ENCODE data around the gene LHFPL3. TPM values are rescaled to one million over a fixed set of nuclear protein-coding genes. Genes with fewer than 3 reads are reported as not detected.
A peak's percentile ranks its signal among the peaks of the same experiment; 100 is the strongest.

Gene LHFPL3
- total and polyA plus RNA-seq, 2 of the 13 experiments (the other 11 are each of a cell fraction or from before 2014, with no cell fraction given): not detected

DNA sequence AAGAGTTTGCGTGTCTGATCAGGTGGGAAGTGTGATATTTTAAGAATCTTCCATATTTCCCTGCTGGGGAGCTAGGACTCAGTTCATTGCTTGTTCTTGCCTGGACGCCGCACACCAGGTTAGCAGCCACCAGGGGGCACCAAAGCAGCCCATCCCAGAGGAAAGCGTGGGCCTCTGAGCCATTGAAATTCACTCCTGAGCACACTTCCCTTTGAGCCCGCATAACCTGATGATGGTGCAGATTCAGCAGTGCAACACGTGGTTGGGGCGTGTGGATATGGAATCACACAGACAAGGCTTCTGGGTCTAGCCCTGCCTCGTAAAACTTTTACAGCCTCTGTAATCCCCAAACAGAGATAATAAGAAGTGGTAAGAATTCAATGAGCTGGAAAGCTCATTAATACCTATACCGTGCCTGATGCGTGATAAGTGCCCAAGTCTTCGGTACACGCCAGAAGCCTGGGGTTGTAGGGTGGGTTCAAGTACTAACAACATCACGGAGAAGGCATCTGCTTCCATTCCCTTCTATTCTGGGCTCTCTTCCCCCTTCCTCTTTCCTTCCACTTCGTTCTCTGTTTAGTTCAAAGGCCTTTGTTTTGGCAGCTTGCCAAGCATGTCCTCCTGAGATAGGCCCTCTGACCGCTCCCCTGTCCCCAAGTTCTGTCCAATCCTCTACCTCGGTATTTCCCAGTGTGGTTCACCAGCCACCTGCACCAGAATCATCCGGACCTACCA, 555.5 kb downstream of the LHFPL3 start (continued):
- TF ChIP-seq, protein P1, sequence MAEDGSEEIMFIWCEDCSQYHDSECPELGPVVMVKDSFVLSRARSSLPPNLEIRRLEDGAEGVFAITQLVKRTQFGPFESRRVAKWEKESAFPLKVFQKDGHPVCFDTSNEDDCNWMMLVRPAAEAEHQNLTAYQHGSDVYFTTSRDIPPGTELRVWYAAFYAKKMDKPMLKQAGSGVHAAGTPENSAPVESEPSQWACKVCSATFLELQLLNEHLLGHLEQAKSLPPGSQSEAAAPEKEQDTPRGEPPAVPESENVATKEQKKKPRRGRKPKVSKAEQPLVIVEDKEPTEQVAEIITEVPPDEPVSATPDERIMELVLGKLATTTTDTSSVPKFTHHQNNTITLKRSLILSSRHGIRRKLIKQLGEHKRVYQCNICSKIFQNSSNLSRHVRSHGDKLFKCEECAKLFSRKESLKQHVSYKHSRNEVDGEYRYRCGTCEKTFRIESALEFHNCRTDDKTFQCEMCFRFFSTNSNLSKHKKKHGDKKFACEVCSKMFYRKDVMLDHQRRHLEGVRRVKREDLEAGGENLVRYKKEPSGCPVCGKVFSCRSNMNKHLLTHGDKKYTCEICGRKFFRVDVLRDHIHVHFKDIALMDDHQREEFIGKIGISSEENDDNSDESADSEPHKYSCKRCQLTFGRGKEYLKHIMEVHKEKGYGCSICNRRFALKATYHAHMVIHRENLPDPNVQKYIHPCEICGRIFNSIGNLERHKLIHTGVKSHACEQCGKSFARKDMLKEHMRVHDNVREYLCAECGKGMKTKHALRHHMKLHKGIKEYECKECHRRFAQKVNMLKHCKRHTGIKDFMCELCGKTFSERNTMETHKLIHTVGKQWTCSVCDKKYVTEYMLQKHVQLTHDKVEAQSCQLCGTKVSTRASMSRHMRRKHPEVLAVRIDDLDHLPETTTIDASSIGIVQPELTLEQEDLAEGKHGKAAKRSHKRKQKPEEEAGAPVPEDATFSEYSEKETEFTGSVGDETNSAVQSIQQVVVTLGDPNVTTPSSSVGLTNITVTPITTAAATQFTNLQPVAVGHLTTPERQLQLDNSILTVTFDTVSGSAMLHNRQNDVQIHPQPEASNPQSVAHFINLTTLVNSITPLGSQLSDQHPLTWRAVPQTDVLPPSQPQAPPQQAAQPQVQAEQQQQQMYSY (CRISPR knock-in tag; IDR thresholded peaks at IDR 0.05): no peak
- TF ChIP-seq ETV5 (CRISPR knock-in tag; IDR thresholded peaks at IDR 0.05; ENCODE audit: borderline replicate concordance) (0 out of 2 replicates have a peak, but pooled peaks have one; percentile 17), ZNF143 (CRISPR knock-in tag; IDR thresholded peaks at IDR 0.05) (no peak), ZNF569 (CRISPR knock-in tag; IDR thresholded peaks at IDR 0.05; ENCODE audit: borderline replicate concordance) (no peak), ZBTB42 (CRISPR knock-in tag; IDR thresholded peaks at IDR 0.05) (no peak), CCAR2 (optimal IDR thresholded peaks at IDR 0.05; ENCODE audit: low read depth, low read length) (no peak), ZNF615 (CRISPR knock-in tag; IDR thresholded peaks at IDR 0.05; ENCODE audit: borderline replicate concordance) (no peak), ASH2L (IDR thresholded peaks at IDR 0.05; ENCODE audit: insufficient read length, low read depth, low read length) (peak; percentile 59)
- TF ChIP-seq, protein P2, sequence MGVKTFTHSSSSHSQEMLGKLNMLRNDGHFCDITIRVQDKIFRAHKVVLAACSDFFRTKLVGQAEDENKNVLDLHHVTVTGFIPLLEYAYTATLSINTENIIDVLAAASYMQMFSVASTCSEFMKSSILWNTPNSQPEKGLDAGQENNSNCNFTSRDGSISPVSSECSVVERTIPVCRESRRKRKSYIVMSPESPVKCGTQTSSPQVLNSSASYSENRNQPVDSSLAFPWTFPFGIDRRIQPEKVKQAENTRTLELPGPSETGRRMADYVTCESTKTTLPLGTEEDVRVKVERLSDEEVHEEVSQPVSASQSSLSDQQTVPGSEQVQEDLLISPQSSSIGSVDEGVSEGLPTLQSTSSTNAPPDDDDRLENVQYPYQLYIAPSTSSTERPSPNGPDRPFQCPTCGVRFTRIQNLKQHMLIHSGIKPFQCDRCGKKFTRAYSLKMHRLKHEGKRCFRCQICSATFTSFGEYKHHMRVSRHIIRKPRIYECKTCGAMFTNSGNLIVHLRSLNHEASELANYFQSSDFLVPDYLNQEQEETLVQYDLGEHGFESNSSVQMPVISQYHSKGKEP (CRISPR knock-in tag; IDR thresholded peaks at IDR 0.05): no peak
- TF ChIP-seq, protein P3, sequence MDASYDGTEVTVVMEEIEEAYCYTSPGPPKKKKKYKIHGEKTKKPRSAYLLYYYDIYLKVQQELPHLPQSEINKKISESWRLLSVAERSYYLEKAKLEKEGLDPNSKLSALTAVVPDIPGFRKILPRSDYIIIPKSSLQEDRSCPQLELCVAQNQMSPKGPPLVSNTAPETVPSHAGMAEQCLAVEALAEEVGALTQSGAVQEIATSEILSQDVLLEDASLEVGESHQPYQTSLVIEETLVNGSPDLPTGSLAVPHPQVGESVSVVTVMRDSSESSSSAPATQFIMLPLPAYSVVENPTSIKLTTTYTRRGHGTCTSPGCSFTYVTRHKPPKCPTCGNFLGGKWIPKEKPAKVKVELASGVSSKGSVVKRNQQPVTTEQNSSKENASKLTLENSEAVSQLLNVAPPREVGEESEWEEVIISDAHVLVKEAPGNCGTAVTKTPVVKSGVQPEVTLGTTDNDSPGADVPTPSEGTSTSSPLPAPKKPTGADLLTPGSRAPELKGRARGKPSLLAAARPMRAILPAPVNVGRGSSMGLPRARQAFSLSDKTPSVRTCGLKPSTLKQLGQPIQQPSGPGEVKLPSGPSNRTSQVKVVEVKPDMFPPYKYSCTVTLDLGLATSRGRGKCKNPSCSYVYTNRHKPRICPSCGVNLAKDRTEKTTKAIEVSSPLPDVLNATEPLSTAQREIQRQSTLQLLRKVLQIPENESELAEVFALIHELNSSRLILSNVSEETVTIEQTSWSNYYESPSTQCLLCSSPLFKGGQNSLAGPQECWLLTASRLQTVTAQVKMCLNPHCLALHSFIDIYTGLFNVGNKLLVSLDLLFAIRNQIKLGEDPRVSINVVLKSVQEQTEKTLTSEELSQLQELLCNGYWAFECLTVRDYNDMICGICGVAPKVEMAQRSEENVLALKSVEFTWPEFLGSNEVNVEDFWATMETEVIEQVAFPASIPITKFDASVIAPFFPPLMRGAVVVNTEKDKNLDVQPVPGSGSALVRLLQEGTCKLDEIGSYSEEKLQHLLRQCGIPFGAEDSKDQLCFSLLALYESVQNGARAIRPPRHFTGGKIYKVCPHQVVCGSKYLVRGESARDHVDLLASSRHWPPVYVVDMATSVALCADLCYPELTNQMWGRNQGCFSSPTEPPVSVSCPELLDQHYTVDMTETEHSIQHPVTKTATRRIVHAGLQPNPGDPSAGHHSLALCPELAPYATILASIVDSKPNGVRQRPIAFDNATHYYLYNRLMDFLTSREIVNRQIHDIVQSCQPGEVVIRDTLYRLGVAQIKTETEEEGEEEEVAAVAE (CRISPR knock-in tag; IDR thresholded peaks at IDR 0.05; ENCODE audit: borderline replicate concordance): 0 out of 2 replicates have a peak, but pooled peaks have one; percentile 4
- TF ChIP-seq, protein P4, sequence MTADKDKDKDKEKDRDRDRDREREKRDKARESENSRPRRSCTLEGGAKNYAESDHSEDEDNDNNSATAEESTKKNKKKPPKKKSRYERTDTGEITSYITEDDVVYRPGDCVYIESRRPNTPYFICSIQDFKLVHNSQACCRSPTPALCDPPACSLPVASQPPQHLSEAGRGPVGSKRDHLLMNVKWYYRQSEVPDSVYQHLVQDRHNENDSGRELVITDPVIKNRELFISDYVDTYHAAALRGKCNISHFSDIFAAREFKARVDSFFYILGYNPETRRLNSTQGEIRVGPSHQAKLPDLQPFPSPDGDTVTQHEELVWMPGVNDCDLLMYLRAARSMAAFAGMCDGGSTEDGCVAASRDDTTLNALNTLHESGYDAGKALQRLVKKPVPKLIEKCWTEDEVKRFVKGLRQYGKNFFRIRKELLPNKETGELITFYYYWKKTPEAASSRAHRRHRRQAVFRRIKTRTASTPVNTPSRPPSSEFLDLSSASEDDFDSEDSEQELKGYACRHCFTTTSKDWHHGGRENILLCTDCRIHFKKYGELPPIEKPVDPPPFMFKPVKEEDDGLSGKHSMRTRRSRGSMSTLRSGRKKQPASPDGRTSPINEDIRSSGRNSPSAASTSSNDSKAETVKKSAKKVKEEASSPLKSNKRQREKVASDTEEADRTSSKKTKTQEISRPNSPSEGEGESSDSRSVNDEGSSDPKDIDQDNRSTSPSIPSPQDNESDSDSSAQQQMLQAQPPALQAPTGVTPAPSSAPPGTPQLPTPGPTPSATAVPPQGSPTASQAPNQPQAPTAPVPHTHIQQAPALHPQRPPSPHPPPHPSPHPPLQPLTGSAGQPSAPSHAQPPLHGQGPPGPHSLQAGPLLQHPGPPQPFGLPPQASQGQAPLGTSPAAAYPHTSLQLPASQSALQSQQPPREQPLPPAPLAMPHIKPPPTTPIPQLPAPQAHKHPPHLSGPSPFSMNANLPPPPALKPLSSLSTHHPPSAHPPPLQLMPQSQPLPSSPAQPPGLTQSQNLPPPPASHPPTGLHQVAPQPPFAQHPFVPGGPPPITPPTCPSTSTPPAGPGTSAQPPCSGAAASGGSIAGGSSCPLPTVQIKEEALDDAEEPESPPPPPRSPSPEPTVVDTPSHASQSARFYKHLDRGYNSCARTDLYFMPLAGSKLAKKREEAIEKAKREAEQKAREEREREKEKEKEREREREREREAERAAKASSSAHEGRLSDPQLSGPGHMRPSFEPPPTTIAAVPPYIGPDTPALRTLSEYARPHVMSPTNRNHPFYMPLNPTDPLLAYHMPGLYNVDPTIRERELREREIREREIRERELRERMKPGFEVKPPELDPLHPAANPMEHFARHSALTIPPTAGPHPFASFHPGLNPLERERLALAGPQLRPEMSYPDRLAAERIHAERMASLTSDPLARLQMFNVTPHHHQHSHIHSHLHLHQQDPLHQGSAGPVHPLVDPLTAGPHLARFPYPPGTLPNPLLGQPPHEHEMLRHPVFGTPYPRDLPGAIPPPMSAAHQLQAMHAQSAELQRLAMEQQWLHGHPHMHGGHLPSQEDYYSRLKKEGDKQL (CRISPR knock-in tag; IDR thresholded peaks at IDR 0.05; ENCODE audit: low read depth): no peak
